ENCODE data around the gene NQO1. TPM values are rescaled to one million over a fixed set of nuclear protein-coding genes. Genes with fewer than 3 reads are reported as not detected.
A peak's percentile ranks its signal among the peaks of the same experiment; 100 is the strongest.

The NQO1 gene
- polyA plus RNA-seq, 1 of the 3 experiments (the other 2 are of a cell fraction), result 152 TPM

- TF ChIP-seq MXI1 (IDR thresholded peaks at IDR 0.05; ENCODE audit: low read depth, low read length), result no peak
- TF ChIP-seq IRF3 (IDR thresholded peaks at IDR 0.05; ENCODE audit: low read depth, low read length), result no peak
- no peak for TF ChIP-seq MEF2A (IDR thresholded peaks at IDR 0.05; ENCODE audit: borderline replicate concordance, low read depth)
- no peak for TF ChIP-seq MAX (IDR thresholded peaks at IDR 0.05; ENCODE audit: low read depth)
- no peak for TF ChIP-seq RAD21 (IDR thresholded peaks at IDR 0.05; ENCODE audit: low read length)
Measured at GRCh38 chr16:69701866-69702265, 24.5 kb downstream of the NQO1 start (continued).

- H4K20me1 ChIP-seq (ENCODE audit: insufficient read depth), result no peaks in the 10 kb centered on the region
- H3K9ac ChIP-seq, result no peak overlapping the region
- no peaks in the 10 kb centered on the region for H3K9me2 ChIP-seq
- H3F3A ChIP-seq (replicated peaks; ENCODE audit: insufficient read depth), result peaks cover 16% of the 10 kb centered on the region
- H3K27ac ChIP-seq (ENCODE audit: low read depth in 2 of 2, low read length in 1 of 2), result peak overlapping the region; percentile 1 to 11; a peak in 2 of 4 replicates
- H2AFZ ChIP-seq (ENCODE audit: low read depth), result no peak overlapping the region
- peaks cover 72 to 75% of the 10 kb centered on the region in 2 experiments for H3K36me3 ChIP-seq (replicated peaks in 1 of 2; ENCODE audit: control insufficient read depth in 1 of 2, insufficient read depth in 2 of 2, low read length in 1 of 2)
- DNase-seq, result no peak
- H3K4me2 ChIP-seq, result no peak overlapping the region
- no peaks in the 10 kb centered on the region for H3K9me3 ChIP-seq
- peaks cover 0 to 5% of the 10 kb centered on the region in 2 experiments; a peak in 2 of 4 replicates for H3K4me1 ChIP-seq (ENCODE audit: control insufficient read depth in 1 of 2, insufficient read depth in 2 of 2, low read depth in 1 of 2, low read length in 1 of 2)
- CTCF ChIA-PET, result interaction anchor here (1.5 to 2.1 kb wide), 2 partner anchors 8 to 305 kb away, joined by 5 to 8 read pairs; no protein-coding TSS in a partner anchor
- no peaks in the 10 kb centered on the region for H3K27me3 ChIP-seq (ENCODE audit: insufficient read depth)
- no peak for TF ChIP-seq GABPA (IDR thresholded peaks at IDR 0.05; ENCODE audit: low read depth)
- no peak for TF ChIP-seq RAD21 (IDR thresholded peaks at IDR 0.05; ENCODE audit: low read length)
- no peak for TF ChIP-seq CHD2 (IDR thresholded peaks at IDR 0.05; ENCODE audit: low read length, partially characterized antibody)
- no peak for TF ChIP-seq FOXM1 (IDR thresholded peaks at IDR 0.05; ENCODE audit: low read depth)
- TF ChIP-seq MAX (IDR thresholded peaks at IDR 0.05; ENCODE audit: low read depth), result no peak
- TF ChIP-seq IRF3 (IDR thresholded peaks at IDR 0.05; ENCODE audit: low read depth, low read length), result no peak
- no peak for TF ChIP-seq RXRA (IDR thresholded peaks at IDR 0.05; ENCODE audit: borderline replicate concordance, low read depth)
- no peak for TF ChIP-seq TAF1 (IDR thresholded peaks at IDR 0.05; ENCODE audit: borderline replicate concordance, low read depth, low read length)
- no peak for TF ChIP-seq EP300 (IDR thresholded peaks at IDR 0.05; ENCODE audit: borderline replicate concordance in 1 of 2, low read depth in 1 of 2, low read length in 1 of 2)
- TF ChIP-seq YY1 (IDR thresholded peaks at IDR 0.05; ENCODE audit: low read depth), result no peak
- no peak for TF ChIP-seq TCF12 (IDR thresholded peaks at IDR 0.05)
- no peak for TF ChIP-seq CTCF (IDR thresholded peaks at IDR 0.05)
- no peak for TF ChIP-seq ZBTB33 (IDR thresholded peaks at IDR 0.05; ENCODE audit: borderline replicate concordance, low read depth)
- TF ChIP-seq SMC3 (IDR thresholded peaks at IDR 0.05; ENCODE audit: low read depth, low read length), result no peak
- TF ChIP-seq JUND (IDR thresholded peaks at IDR 0.05), result no peak
- TF ChIP-seq MXI1 (IDR thresholded peaks at IDR 0.05; ENCODE audit: low read depth, low read length), result no peak
- TF ChIP-seq NFIC (IDR thresholded peaks at IDR 0.05; ENCODE audit: borderline replicate concordance), result no peak
- TF ChIP-seq FOXJ3 (CRISPR knock-in tag; IDR thresholded peaks at IDR 0.05), result no peak
- POLR2A ChIA-PET, result no interaction called here
- peaks cover 24% of the 10 kb centered on the region for H3K79me2 ChIP-seq (ENCODE audit: insufficient read depth)
- no peak overlapping the region for H3K4me3 ChIP-seq (ENCODE audit: low read depth in 2 of 2, low read length in 1 of 2)
Measured at GRCh38 chr16:69701452-69701851, 24.9 kb downstream of the NQO1 start.
